NCI-H187 treated with DMSO at 0.1 percent for 48 hours (cell line): Measurements from ENCODE around the gene UCK2.

Source experiments
- DNase-seq: peaks from one replicate; lab custom pipeline; 2025; lab: John Stamatoyannopoulos, UW

Gene UCK2

DNA sequence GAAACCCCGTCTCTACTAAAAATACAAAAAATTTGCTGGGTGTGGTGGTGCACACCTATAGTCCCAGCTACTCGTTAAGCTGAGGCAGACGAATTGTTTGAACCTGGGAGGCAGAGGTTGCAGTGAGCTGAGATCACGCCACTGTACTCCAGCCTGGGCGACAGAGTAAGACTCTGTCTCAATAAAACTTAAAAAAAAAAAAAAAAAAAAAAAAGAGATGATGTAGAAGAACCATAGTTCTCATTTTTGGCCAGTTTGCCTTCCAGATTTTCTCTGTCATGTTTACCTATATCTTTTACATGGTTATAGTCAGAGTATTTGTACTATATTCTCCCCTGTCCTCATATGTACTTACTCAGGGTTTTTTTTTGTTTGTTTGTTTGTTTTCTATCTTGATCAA, 53.6 kb downstream of the UCK2 start:
- no peak for DNase-seq

DNA sequence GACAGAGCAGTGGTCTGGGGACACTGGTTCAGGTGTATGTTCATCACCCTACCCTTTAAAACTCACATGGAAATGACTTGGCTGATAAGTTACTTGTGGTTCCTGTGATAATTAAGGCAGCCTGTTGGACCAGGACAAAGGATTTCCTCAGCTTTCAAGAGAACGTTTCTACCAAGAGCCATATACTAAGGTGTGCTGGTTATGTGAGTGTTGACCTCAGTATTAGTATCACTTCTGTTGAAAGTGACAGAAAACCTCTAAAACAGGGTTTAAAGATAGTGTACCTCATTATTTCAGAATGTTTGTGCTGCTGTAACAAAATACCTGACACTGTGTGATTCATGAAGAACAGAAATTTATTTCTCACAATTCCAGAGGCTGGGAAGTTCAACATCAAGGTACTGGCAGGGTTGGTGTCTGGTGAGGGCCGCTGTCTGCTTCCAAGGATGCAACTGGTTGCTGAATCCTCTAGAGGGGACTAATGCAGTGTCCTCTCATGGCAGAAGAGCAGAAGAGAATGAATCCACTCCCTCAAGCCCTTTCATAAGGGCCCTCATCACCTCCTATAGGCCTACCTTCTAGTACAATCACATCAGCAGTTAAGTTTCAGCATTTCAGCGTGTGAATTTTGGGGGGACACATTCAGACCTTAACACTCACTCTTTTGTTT, 54.9 kb downstream of the UCK2 start:
- no peak for DNase-seq

GRCh38 chr1:165883056-165883455, 55.6 kb downstream of the UCK2 start:
- no peak for DNase-seq

DNA sequence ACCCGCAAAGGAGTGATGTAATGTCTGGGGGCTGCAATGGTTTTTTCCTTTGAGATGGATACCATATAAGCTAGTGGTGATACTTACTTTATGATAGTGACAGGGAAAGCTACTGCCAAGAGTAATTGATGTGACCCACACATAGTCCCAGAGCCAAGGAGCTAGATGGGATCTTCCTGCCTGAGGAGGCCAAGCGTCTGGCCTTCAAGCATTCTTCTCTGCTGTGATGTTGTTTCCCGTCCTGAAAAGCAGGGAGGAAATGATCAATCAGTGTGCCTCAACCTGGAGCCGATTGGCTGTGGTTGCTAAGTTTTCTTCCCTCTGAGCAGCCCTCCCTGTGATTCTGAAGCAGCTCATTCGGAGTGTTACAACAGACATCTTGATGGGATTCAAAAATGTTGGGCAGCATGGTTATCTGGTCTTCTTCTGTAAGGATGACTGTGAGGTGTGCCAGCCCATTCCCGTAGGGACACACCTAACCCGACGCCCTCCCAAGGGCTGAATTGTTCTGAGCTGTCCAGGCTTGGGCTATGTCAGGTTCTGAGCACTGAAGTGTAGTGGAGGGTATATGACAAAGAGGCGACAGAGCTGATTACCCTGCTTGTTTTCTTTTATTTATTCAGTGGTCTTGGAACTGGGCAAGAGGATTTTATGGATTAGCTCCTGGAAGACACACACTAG, 56.7 kb downstream of the UCK2 start:
- no peak for DNase-seq

DNA sequence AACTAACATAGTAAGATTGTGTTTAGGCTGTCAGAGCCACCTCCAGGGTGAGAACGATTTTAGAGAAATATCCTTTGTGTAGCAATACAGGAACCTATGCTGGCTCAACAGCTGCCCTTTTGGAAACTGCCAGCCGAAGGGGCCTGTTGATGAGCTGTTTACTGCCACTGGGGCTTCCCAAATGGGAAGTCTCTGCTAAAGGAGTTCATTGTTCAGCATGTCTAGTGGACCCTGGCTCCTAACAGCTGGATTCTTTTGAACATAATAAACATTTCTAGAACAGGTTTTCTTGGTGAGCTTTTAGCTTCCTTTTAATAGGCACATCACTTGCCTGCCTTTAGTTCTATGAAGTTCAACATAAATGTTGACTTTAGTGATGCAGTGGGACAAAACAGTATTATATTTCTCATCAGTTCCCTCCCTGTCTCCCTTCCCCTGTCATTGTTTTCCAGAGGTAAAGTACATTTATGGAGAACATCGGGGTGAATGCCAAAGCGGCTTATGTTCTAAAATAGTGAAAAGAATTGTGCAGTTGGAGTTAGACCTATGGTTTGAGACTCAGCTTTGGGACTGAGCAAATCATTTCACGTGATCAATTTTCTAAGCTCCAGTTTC, 57.4 kb downstream of the UCK2 start:
- DNase-seq = no peak

DNA sequence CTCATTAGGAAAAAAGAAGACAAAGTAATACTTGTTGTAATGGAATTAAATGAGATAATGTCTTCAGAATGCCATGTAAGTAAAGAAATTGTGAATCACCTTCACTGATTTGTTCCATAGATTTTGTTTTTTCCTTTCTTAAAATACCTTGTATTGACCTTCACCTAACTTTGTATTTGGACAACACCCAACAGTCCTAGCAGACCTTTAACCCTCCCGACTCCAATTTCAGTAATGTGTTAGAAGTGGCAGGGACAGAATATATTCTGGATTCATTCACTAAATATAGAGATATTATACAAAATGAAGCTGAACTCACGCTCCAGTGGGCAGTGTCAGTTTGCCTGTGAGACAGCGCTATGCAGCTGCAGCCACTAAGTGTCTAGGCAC, 57.9 kb downstream of the UCK2 start:
- DNase-seq = no peak

DNA sequence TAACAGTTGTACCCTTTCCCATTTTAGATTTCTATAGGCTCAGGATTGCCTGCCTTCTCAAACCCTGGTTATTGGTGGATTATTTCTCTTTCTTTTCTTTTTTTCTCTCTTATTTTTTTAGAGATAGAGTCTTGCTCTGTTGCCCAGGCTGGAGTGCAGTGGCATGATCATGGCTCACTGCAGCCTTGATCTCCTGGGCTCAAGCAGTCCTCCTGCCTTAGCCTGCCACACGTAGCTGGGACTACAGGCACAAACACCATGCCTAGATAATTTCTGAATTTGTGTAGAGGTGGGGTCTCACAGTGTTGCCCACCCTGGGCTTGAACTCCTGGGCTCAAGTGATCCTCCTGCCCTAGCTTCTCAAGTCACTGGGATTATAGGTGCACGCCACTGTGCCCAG, 58.8 kb downstream of the UCK2 start:
- DNase-seq = no peak

DNA sequence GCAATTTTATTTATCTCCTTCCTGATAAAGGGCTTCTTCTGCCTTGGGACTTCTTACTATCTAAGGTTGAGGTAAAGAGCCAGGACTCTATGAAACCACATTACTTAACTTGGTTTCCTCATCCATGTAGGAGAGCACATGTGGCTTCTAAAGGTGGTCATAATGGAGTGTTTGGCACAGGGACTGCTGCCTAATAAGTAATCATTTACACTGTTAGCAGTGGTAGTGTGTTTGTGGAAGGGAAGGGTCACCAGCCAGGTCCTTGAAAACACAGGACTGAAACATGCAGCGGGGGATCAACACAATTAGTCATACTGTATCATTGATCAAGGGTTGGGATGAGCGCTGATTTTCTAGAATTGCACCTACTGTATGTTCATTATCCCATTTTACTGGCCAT, 59.6 kb downstream of the UCK2 start:
- DNase-seq = no peak

DNA sequence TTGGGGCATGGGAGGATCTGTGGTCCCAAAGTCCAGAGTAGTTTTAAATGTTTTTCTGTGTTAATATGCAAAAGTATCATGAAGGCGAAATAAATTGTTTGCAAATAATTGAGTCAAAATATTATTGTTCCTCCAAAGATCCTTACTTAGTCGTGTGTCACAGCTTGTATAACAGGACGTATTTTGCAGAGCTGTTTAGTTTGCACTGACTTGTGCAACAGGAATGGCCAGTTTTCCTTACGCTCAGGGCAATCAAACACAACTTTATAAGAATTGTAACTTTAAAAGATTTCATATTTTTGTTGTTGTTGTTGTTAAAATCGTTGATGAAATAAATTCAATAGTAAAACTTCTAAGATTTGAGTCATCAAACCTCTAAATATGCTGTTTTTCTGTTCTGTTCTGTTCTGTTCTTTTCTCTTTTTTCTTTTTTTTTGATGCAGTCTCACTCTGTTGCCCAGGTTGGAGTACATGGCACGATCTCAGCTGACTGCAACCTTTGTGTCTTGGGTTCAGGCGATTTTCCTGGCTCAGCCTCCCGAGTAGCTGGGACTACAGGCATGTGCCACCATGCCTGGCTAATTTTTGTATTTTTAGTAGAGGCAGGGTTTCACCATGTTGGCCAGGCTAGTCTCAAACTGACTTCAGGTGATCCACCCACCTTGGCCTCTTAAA, 60.6 kb downstream of the UCK2 start:
- no peak for DNase-seq

- DNase-seq = no peak
These were observed 61.1 kb downstream of the UCK2 start for GRCh38 chr1:165888552-165888920.

GRCh38 chr1:165890684-165891083, 63.3 kb downstream of the UCK2 start:
- DNase-seq = no peak

DNA sequence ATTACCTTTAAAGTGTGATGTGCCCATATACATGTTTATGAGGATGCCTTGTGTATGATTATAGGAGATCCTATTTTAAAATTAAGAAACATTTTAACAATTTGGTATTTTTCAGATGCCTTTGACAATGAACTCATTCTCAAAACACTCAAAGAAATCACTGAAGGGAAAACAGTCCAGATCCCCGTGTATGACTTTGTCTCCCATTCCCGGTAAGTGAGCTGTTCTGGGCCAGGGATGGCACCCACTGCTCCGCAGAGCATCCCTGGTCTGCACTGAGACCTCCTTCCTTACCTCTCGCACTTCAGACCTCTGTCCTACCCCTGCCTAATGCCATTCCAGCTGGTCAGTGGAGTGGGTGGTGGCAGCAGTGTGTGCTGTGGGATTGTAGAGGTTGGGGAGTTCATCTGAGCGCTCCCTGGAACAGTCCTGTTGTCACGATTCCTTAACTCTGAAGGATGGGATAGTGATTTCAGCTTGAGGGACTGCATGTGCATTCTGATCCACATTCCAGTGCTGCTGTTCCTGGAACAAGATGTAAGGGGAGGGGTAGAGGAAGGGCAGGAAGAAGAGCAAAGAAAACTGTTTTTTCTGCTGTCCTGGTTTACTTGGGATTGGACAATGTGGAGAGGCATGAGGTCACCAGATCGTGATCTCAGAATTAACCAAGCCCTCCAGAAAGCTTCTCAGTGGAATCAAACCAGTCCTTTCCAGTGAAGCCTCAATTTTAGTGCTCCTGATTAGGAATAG, 63.9 kb downstream of the UCK2 start:
- no peak for DNase-seq

DNA sequence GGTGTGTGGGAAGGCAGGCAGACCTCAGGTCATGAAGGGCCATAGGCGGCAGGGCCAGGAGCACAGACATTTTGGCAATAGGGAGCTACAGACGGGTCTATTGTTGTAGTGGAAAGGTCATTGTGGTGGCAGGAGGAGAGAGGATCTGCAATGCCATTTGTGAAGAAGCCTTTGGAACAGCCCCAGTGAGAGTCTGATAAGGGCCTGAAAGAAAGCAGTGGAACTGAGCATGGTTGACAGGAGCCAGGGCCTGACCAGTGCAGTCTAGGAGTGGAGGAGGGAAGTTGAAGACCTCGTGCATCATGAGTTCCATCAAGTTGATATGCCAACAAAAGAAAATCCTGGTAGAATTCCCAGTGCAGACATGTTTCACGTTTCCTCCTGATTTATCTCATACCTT, 65.5 kb downstream of the UCK2 start:
- DNase-seq = no peak

GRCh38 chr1:165893507-165893906, 66.1 kb downstream of the UCK2 start:
- no peak for DNase-seq

DNA sequence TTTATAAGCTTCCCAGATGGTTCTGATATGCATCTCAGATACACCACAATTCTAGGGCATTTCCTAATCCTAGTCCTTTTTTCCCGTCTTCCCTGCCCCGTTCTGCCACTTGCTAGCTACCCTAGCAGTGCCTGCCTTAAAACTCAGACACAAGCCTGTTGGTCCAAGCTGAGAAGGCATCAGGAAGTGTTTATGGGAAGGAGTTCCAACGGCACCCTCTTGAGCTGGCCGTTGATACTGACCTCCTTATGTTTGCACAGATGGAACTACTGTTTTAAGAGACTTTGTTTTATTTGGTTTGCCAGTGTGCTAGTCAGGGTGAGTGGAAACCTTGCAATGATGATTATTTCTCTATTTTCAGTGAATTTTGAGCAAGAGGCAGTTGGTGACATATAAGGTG, 67.2 kb downstream of the UCK2 start:
- DNase-seq = no peak

GRCh38 chr1:165895451-165895871, 68.0 kb downstream of the UCK2 start:
- no peak for DNase-seq

DNA sequence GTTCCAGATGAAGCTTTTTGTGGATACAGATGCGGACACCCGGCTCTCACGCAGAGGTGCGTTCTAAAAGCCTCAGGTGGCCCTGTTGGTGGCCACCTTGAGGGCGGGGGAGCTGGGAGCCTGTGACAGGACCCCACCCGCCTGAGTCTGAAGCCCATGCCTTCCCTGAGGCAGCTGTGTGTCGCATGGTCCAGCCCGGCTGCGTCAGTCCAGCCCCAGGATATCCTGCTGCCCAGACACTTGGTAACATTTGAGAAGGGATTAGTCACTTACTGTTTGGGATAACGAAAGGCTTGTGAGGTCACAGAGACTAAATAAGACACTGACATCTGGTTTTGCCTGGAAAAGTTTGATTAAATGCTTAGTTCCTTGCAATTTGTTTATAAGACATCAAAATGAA, 68.9 kb downstream of the UCK2 start:
- DNase-seq = no peak

DNA sequence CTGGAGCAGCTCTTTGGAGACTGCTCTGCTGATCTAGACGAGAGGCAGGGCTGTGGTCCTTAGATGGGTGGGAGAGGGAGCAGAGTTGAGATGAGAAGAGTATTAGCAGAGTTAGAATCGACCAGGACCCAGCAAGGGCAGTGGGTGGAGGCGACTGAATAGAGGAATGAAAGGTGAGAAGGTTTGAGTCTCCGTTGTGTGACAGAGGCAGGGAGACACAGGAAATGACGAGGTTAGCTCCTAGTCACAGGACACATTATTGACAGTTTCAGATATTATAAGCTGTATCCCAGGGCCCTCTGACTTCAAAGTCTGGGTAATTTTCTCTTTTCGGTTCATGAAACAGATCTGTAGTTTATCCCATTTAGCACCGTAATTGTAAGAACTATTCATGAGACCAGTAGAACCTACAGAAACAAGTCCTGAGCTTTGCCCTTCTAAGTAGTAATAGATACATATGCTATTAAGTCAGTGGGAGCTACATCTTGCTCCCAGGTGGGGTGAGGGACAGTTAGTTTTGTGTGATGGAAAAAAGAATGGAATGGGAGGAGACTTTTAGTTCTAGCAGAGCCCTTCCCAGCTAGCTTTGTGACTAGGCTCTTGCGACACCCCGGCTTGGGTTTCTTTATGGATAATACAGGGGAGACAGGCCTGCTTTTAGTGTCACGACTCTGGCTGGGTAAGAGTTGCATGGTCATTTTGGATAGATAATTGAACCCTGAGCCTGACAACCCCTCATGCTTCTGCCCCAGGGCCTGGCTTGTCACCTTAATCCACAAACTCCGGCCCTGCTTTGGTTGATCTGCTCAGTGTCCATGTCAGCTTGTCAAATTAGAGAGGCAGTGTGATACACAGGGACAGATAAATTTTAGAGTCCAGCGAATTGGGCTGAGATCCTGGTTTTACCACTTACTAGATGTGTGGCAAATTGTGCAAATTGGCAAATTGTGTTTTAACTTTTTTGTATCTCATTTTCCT, 70.2 kb downstream of the UCK2 start:
- no peak for DNase-seq

GRCh38 chr1:165898837-165899236, 71.4 kb downstream of the UCK2 start:
- no peak for DNase-seq

- DNase-seq = no peak
These were observed 72.1 kb downstream of the UCK2 start for GRCh38 chr1:165899461-165899941.
